Activated CD8-positive, alpha-beta T cell treated with anti-CD3 and anti-CD28 coated beads for 36 hours (primary cell): ENCODE results near the gene SND1. TPM values are rescaled to one million over a fixed set of nuclear protein-coding genes. Genes with fewer than 3 reads are reported as not detected.

Source experiments
- ATAC-seq: fragments of 200-7000 bp; cut with Tn5 transposase; one replicate; pipeline ENCODE4 v1.10.0; 2021; ENCODE audit warnings: mild to moderate bottlenecking, moderate library complexity
- CTCF ChIA-PET: fragments of 350-600 bp; sonication (Branson Sonifier 250); formaldehyde crosslinking; loops from one replicate; lab custom pipeline; 2021; ENCODE audit warnings: antibody characterized with exemption; lab: Charles Lee
- POLR2A ChIA-PET: fragments of 350-600 bp; sonication (Branson Sonifier 250); formaldehyde crosslinking; loops from one replicate; lab custom pipeline; 2021; ENCODE audit warnings: antibody characterized with exemption; lab: Charles Lee
- DNase-seq: peaks from one replicate; pipeline ENCODE4 v3.0.0-alpha.2; 2020
- H3K27ac Mint-ChIP-seq: one replicate; pipeline ENCODE4 v1.8.0; 2021; ENCODE audit warnings: mild to moderate bottlenecking, mixed read lengths
- H3K27me3 Mint-ChIP-seq: one replicate; pipeline ENCODE4 v1.8.0; 2021; ENCODE audit warnings: mixed read lengths
- H3K36me3 Mint-ChIP-seq: one replicate; pipeline ENCODE4 v1.8.0; 2021; ENCODE audit warnings: low read depth, mixed read lengths
- H3K4me1 Mint-ChIP-seq: one replicate; pipeline ENCODE4 v1.8.0; 2021; ENCODE audit warnings: low read depth, mixed read lengths
- H3K4me3 Mint-ChIP-seq: one replicate; pipeline ENCODE4 v1.8.0; 2021; ENCODE audit warnings: mild to moderate bottlenecking, moderate library complexity, mixed read lengths
- H3K9me3 Mint-ChIP-seq: one replicate; pipeline ENCODE4 v1.8.0; 2021; ENCODE audit warnings: mixed read lengths
- CTCF ChIP-seq: fragments of 200-600 bp; IDR thresholded peaks from one replicate; pipeline ENCODE4 v1.8.0; 2022; ENCODE audit warnings: antibody characterized with exemption, mild to moderate bottlenecking
- intact Hi-C: fragments of 100-400 bp; cut with micrococcal nuclease; formaldehyde crosslinking; loops from one replicate; pipeline ENCODE4 v1.10.0; 2022
- total RNA-seq, 2 experiments: library from RNA; stranded (reverse); gene quantifications; one replicate each; pipeline ENCODE4 v1.2.3, GENCODE V29; 2021

Gene SND1
- total RNA-seq, 2 experiments from 2014 or later = 206 to 208 TPM

DNA sequence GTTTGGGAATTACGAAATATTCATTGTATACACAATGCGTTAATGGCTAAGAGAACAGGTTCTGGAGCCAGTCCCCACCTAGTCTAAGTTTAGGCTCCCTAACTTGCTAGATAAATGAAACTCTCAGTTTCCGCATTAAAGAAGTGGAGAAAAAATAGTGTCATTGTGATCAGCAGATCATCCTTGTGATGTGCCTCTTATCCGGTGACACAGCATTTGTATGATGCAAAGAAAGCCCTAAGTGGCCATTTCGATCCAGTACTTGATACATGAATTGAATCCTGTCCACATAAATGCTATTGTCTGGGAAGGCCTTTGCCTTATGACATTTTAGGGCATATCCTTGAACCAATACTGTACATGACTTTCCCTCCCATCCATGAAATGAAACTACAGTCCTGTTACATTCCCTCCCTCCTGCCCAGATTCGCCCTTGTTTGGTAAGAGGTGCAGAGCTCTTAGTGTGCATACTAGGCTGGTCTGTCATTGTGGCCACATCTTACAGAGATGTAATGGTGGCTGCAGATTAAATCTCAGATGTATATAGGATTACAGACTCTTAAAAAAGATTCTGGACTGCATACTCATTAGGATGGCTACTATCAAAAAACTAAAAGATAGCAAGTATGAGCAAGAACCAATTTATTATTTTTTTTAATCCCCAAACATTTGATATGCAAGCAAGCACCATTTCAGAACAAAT, 298.4 kb downstream of the SND1 start:
- DNase-seq (no peak), ATAC-seq (no peak)
- peaks cover 17% of the 10 kb centered on the region for H3K36me3 Mint-ChIP-seq
- no peak for TF ChIP-seq CTCF
- no peaks in the 10 kb centered on the region for H3K9me3 Mint-ChIP-seq
- no peak overlapping the region for H3K4me3 Mint-ChIP-seq
- CTCF ChIA-PET = no interaction called here
- intact Hi-C loops = no loop called here
- H3K4me1 Mint-ChIP-seq = no peaks in the 10 kb centered on the region
- POLR2A ChIA-PET = interaction anchor here (0.6 kb wide), 1 partner anchor 9 kb away, joined by 3 read pairs; no protein-coding TSS in a partner anchor
- no peak overlapping the region for H3K27ac Mint-ChIP-seq
- no peaks in the 10 kb centered on the region for H3K27me3 Mint-ChIP-seq

DNA sequence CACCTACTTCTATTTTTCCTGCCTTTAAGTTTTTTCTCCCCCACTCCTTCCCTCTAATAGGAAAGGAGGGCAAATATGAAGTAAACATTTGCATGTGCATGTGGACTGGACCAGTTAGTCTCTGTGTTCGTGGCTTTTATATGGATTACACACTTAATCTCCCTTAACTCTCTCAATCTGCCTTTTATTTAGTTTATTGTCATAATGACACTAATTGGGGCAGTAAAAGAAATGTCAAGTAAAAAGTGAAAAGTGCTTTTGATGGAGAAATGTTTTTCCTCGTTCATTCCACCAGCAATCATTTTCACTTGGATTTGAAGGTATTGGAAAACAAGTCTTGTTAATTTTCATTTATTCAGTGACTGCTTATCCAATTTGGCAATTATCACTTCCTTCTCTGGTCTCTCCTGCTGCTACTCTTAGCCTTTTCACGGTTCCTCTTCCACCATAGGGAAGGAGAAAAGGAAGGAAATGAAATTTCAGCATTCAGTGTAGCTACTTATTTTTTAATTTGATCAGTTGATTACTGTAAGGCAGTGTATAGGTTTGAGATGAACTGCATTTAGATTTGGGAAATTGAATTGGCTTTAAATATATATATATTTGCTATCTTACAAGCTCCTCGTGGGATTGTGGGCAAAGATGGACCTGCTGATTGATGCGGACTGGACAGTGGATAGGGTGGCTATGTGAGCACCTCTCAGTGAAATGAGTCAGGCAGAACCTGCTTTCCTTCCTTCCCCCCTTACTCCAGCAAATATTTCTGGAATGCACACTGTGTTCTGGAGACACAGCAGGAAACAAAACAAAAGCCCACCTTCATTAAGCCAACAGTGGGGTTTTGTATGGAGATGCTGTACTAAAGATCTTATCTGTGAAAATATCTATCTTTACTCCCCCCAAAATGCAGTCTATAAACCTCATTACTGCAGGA, 301.7 kb downstream of the SND1 start:
- Mint-ChIP-seq H3K4me3 (no peak overlapping the region), H3K27ac (no peak overlapping the region), H3K9me3 (no peaks in the 10 kb centered on the region), H3K27me3 (no peaks in the 10 kb centered on the region), H3K36me3 (peaks cover 20% of the 10 kb centered on the region), H3K4me1 (no peaks in the 10 kb centered on the region)
- DNase-seq (no peak), ATAC-seq (no peak)
- POLR2A ChIA-PET = no interaction called here
- CTCF ChIA-PET = interaction anchor here (1.1 to 2.1 kb wide), 2 partner anchors 34 to 256 kb away, joined by 3 to 5 read pairs; no protein-coding TSS in a partner anchor
- no peak for TF ChIP-seq CTCF
- intact Hi-C loops = no loop called here

DNA sequence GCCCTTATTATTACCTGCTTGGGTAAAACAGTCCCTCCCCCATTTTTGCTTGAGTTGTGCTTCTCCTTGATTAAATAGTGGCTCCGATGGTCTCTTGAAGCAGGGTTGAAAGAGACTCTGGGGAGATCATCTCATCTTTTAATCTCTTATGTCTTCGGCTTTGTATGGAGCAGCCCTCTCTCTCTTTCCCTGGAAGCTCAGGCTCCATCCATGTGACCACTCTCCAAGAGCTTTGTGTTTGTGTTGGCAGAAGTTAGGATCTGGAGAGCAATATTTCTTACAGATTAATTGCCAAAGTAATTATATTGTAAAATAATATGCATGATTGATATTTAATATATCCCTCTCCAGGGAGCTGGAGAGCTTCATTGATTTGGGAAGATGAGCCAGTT, 302.4 kb downstream of the SND1 start:
- intact Hi-C loops = no loop called here
- DNase-seq (no peak), ATAC-seq (no peak)
- H3K9me3 Mint-ChIP-seq = no peaks in the 10 kb centered on the region
- peaks cover 3% of the 10 kb centered on the region for H3K4me1 Mint-ChIP-seq
- ChIA-PET POLR2A (no interaction called here), CTCF (interaction anchor here (1.1 kb wide), 1 partner anchor 35 kb away, joined by 3 read pairs; no protein-coding TSS in a partner anchor)
- peaks cover 20% of the 10 kb centered on the region for H3K36me3 Mint-ChIP-seq
- H3K4me3 Mint-ChIP-seq = no peak overlapping the region
- no peaks in the 10 kb centered on the region for H3K27me3 Mint-ChIP-seq
- H3K27ac Mint-ChIP-seq = no peak overlapping the region
- no peak for TF ChIP-seq CTCF

DNA sequence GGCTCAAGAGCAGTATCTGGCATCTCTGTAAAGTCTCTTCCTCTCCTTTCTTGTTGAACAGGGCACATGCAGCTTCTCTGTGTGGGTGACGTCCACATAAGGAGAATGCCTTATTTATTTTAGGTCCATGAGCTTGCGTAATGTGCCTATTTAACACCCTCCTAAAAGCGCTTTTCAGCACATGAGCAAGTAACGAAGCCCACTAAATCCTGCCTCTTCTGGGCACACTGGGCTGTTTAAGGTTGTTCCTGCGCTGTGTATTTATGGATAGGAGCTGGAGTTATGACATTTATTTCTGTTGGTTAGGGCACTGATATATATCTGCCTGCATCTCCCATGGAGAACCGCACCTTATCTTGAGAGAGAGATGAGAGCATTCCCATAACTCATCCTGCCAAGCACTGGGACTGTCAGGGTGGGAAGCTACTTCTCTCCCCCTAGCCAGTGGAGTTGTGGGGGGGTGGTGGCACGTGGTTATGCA, 303.1 kb downstream of the SND1 start:
- ChIA-PET CTCF (interaction anchor here (1.1 kb wide), 1 partner anchor 35 kb away, joined by 3 read pairs; no protein-coding TSS in a partner anchor), POLR2A (no interaction called here)
- no peak for TF ChIP-seq CTCF
- Mint-ChIP-seq H3K9me3 (no peaks in the 10 kb centered on the region), H3K4me1 (peaks cover 10% of the 10 kb centered on the region), H3K4me3 (no peak overlapping the region), H3K27me3 (no peaks in the 10 kb centered on the region), H3K36me3 (peaks cover 28% of the 10 kb centered on the region), H3K27ac (no peak overlapping the region)
- DNase-seq (no peak), ATAC-seq (no peak)
- intact Hi-C loops = no loop called here
